Measurements from ENCODE around the gene ZDHHC12.
A peak's percentile ranks its signal among the peaks of the same experiment; 100 is the strongest.

ZDHHC12 gene

GRCh38 chr9:128729766-128730517, 6.0 kb upstream of the ZDHHC12 start:
- DNase-seq (ENCODE audit: low read depth, low spot score), result no peak

- no peak for DNase-seq (ENCODE audit: low read depth, low spot score)
These were observed 5.4 kb upstream of the ZDHHC12 start for GRCh38 chr9:128729302-128729701.

GRCh38 chr9:128728298-128728697, 4.4 kb upstream of the ZDHHC12 start:
- no peak for DNase-seq (ENCODE audit: low read depth, low spot score)

DNA sequence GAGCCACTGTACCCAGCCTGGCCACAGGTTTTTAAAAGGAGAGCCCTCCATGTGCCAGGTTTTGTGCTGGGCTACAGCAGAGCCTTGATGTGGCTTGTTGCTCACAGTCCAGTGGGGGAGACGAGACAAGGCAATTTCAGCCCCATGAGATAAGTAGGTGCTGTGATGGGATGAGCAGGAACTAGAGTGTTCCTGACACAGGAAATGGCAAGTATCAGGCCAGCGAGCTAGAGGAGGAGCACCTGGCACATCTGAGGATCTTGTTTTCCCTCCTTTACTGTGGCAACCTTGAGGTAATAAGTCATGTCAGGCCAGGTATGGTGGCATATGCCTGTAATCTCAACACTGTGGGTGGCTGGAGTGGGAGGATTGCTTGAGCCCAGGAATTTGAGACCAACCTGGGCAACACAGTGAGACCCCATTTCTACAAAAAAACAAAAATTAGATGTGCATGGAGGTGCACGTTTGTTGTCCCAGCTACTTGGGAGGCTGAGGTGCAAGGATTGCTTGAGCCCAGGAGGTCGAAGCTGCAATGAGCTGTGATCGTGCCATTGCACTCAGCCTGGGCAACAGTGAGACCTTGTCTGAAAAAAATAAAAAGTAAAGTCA, 3.8 kb upstream of the ZDHHC12 start:
- DNase-seq (ENCODE audit: low read depth, low spot score), result no peak

DNA sequence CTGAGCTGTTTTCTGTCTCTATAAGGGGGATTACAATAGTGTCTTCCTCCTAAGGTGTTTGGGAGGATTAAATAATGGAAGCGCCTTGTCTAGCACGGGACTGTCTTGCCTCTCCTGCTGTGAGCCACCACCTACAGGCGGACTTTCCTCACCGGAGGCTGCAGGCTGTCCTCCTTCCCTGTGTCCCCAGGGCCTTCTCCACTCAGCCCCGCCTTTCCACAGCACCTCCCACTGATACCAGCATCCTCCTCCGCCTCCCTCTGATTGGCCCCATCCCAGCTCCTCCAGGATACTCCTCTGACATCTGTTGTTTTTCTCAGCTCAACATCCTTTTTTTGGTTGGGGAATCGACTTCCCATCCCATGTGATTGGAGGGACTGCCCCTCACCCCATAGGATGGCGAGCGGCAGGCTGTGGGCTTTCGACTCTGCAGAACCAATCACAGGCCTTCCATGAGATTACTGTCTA, 851 bp upstream of the ZDHHC12 start:
- peak; percentile 98 for DNase-seq (ENCODE audit: low read depth, low spot score)

- DNase-seq (ENCODE audit: low read depth, low spot score), result no peak
These were observed 518 bp downstream of the ZDHHC12 start for GRCh38 chr9:128723352-128723865.

DNA sequence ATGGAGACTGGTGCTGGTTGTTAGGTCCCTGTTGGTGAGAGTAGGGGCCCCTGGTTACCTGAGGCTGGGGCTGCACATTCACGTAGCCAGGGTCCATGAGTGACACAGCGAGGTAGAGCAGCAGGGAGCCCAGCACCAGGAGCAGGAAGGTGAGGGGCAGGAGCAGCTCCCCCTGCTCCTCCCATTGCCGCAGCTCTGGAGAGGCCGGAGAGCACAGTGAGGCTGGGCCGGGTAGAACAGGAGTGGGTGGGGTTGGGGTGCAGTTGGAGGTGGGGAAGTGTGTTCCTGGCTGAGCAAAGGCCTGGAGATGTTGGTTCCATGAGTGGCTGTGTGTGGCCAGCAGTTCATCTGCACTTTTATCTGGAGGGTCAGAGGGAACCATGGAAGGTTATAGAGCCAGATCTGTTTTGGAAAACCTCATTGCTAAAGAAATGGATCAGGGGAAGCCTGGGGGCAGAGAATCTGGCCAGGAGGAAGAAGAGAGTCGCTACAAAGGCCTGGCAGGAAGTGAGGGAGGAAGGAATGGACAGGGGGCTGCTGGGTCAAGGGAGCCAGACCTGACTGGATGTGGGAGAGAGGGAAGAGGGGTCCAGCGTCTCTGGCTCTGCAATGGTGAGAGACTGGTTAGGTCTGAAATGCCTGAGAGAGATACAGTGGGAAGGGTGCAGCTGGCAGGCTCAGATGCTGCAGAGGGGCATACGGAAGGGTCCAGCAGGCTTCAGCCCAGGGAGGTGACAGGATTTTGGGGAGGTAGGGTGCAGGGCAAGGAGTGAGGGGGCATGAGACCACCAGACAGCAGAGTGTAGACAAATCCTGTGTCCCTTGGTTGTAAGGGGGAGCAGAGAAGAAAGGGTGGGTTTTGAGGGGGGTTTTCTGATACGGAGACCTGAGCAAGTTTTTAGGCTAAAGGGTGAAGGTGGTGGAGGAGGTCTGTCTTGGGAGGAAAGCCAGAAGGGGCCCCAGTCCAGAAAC, 1.3 kb downstream of the ZDHHC12 start:
- no peak for DNase-seq (ENCODE audit: low read depth, low spot score)

DNA sequence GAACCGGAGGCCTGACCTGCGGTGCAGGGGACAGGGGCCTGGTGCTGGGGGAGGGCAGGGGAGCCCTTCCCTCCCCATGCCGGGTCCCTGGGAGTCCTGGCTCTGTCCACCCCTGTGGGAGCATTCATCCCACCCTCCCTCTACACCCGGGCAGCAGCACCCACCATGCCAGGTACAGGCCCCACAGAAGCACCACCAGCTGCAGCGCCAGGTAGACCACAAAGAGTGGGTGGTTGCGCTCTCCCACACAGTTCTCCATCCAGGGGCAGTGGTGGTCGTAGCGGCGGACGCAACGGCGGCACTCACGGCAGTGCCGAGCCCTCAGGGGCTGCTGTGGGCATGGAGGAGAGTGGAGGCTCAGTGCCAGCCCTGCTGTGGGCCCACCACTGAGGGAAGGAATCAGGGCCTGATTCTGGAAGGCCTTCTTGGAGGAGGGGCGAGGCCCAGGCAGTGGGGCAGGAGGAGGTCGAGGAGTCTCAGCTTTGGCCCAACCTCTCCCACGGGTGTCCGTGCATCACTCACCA, 2.4 kb downstream of the ZDHHC12 start:
- no peak for DNase-seq (ENCODE audit: low read depth, low spot score)

- DNase-seq (ENCODE audit: low read depth, low spot score), result no peak
These were observed 3.0 kb downstream of the ZDHHC12 start for GRCh38 chr9:128720841-128721486.

- DNase-seq (ENCODE audit: low read depth, low spot score), result no peak
These were observed 3.9 kb downstream of the ZDHHC12 start for GRCh38 chr9:128719919-128720605.

- DNase-seq (ENCODE audit: low read depth, low spot score), result no peak
These were observed 5.5 kb downstream of the ZDHHC12 start for GRCh38 chr9:128718475-128718874.

DNA sequence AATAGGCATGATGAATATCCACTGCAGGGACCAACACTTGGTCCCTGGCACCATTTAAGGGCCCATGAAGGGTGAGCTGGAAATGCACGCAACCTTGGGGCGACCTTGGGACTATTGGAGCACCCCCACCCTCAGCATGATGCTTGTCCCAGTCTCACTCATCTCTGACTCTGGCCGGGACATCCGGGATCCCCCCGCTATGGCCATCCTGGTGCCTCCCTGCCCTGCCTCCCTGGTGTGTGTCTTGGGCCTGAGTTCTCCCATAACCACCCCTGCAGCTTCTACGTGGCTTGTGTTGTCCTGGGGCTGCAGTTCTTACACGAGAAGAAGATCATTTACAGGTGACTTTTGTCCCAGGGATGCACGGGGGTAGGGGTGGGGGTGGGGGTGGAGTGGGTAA, 5.9 kb downstream of the ZDHHC12 start:
- no peak for DNase-seq (ENCODE audit: low read depth, low spot score)

- DNase-seq (ENCODE audit: low read depth, low spot score), result no peak
These were observed 7.2 kb downstream of the ZDHHC12 start for GRCh38 chr9:128716581-128717254.

GRCh38 chr9:128715436-128715750, 8.5 kb downstream of the ZDHHC12 start:
- DNase-seq (ENCODE audit: low read depth, low spot score), result no peak

DNA sequence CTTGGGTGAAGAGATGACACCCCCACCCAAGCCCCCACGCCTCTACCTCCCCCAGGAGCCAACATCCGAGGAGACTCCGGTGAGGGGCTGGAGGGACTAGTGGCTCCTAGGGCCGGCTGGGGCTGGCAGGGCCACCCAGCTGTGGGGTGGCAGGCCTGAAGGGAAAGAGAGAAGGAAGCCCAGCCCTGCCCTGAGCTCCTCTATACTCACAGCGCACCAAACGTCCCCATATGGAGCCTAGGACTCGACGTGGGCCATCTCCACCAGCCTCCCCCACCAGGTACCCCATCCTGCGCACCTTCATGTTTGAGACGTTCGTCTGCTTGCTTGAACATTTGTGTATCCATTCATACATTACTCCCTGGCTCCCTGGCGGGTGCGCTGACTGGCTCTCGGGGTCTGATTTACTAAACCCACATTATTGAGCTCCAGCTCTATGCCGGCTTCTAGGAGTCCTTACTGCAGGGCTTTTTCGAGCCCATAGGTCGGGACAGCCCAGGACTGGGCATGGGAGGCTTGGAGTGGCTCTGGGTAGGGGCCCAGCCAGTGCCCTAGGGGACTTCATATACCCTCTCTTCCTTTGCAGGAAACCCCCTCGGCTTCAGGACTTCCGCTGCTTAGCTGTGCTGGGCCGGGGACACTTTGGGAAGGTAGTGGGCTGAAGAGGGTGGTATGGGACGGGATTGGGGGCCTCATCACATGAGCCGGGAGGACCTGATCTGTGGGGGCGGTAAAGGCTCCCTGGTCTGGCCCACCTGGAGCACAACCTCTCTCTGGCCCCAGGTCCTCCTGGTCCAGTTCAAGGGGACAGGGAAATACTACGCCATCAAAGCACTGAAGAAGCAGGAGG, 9.1 kb downstream of the ZDHHC12 start:
- no peak for DNase-seq (ENCODE audit: low read depth, low spot score)

GRCh38 chr9:128713941-128714573, 9.9 kb downstream of the ZDHHC12 start:
- DNase-seq (ENCODE audit: low read depth, low spot score), result no peak

DNA sequence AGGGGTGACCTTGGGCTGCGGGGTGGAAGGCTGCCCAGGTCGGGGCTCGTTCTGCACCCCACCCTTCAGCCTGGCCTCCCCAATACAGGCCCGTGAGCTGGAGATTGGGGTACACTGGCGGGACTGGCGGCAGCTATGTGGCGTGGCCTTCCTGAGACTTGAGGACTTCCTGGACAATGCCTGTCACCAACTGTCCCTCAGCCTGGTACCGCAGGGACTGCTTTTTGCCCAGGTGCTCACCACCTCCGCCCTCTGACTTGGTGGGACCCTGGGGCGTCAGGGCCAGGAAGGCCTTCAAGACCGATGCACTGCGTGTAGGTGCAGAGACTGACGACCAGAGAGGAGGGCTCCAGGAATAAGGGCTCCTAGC, 10.5 kb downstream of the ZDHHC12 start:
- no peak for DNase-seq (ENCODE audit: low read depth, low spot score)

DNA sequence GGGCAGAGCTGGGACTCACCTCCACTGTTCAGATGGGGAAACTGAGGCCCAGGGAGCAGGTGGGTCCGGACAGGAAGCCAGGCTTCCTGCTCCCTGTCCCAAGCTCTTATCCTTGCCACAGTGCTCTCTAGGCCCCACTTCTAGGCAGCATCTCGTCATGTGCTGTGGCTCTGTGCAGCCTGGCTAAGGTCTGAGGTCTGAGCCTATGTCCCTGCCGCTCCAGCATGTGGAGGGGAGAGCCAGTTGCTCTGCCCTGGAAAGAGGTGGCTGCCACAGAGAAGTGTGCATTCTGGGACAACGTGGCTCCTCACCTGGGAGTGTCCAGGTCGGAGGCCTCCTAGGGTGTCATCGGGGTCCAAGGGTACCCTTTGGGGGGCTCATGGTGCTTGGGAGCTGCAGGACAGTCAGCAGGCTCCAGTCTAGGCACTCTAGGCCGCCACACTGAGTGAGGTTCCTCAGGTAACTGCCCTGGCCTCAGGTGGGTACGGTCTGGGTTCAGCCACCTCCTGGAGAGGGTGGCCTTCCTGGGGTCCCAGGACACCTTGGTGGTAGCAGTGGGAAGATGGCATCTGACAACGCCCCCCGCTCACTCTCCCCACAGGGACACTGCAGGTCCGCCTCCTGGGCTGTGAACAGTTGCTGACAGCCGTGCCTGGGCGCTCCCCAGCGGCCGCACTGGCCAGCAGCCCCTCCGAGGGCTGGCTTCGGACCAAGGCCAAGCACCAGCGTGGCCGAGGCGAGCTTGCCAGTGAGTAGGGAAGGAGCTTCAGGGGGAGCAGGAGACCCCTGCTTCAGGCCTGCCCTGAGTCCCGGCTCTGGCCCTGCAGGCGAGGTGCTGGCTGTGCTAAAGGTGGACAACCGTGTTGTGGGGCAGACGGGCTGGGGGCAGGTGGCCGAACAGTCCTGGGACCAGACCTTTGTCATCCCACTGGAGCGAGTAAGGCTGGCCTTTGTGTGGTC, 11.2 kb downstream of the ZDHHC12 start:
- no peak for DNase-seq (ENCODE audit: low read depth, low spot score)

Data from ELF-1 (cell line).